Measurements from ENCODE around the gene NDST4.

DNA sequence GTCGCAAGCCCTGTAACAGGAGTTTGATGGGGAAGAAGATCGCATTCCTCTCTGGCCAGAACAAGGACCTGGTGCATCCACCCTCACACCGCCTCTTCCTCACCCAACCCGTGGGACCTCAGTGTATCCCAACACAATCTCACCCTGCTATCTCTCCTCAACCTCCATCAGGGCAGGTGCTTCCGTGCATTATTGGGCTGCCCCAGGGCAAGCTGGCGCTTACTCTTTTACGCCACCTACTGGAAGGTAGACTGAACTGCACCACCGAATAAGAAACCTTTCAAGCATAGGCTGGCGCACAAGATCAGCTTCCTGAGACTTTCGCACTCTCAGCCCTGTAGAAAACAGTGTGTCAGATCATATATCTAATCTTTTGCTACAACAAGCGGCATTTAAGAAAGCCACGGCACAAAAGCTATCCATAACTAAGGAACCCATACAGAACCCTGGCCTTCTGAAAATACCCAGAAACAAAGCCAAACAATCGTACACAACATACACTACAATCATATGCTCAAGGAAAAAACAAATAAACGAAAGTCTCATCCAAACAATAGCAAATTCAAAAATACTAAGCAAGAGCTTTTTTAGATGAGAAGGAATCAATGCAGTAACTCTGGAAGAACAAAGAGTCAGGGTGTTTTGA, 305.5 kb downstream of the NDST4 start:
- TF ChIP-seq, protein P1, sequence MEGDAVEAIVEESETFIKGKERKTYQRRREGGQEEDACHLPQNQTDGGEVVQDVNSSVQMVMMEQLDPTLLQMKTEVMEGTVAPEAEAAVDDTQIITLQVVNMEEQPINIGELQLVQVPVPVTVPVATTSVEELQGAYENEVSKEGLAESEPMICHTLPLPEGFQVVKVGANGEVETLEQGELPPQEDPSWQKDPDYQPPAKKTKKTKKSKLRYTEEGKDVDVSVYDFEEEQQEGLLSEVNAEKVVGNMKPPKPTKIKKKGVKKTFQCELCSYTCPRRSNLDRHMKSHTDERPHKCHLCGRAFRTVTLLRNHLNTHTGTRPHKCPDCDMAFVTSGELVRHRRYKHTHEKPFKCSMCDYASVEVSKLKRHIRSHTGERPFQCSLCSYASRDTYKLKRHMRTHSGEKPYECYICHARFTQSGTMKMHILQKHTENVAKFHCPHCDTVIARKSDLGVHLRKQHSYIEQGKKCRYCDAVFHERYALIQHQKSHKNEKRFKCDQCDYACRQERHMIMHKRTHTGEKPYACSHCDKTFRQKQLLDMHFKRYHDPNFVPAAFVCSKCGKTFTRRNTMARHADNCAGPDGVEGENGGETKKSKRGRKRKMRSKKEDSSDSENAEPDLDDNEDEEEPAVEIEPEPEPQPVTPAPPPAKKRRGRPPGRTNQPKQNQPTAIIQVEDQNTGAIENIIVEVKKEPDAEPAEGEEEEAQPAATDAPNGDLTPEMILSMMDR (IDR thresholded peaks at IDR 0.05), result peak; percentile 75
- TF ChIP-seq POLR2AphosphoS5 (IDR thresholded peaks at IDR 0.05; ENCODE audit: low read depth, low read length), result no peak
